HEK293 (cell line): ENCODE results near the gene PDE11A.

Experiments used
- CTCF ChIA-PET: fragments of 350-600 bp; formaldehyde crosslinking; extraction: SDS; loops from one replicate; lab custom pipeline; 2021; ENCODE audit warnings: antibody characterized with exemption; lab: Yijun Ruan, JAX
- POLR2A ChIA-PET: fragments of 300-600 bp; formaldehyde crosslinking; extraction: SDS; loops from one replicate; lab custom pipeline; 2020; ENCODE audit warnings: antibody characterized with exemption, inconsistent platforms; lab: Yijun Ruan, JAX
- H3K27ac ChIP-seq: fragments of 200-500 bp; sonication (Bioruptor generic); 2 replicates; pipeline ENCODE4 v1.5.1; 2014; ENCODE audit warnings: low read depth, low read length, control low read depth, inconsistent platforms; ENCODE audit errors: extremely low read depth
- H3K36me3 ChIP-seq, 2 experiments: fragments of 200-500 bp in 1 of 2; sonication (Bioruptor generic) in 1 of 2; 1 replicate in 1 of 2; 2 replicates in 1 of 2; pipeline ENCODE4 v1.5.1; 2014 to 2017; ENCODE audit warnings: inconsistent platforms in 2 of 2, low read length in 2 of 2; ENCODE audit not compliant: control insufficient read depth in 2 of 2, insufficient read depth in 1 of 2
- H3K4me1 ChIP-seq: fragments of 200-500 bp; sonication (Bioruptor generic); 2 replicates; pipeline ENCODE4 v1.5.1; 2014; ENCODE audit warnings: mild to moderate bottlenecking, low read length, inconsistent platforms; ENCODE audit not compliant: control insufficient read depth, insufficient read depth
- H3K4me3 ChIP-seq: 2 replicates; pipeline ENCODE4 v1.5.1; 2011; ENCODE audit warnings: low read depth, mild to moderate bottlenecking, control low read depth, low read length, moderate library complexity
- H3K9me3 ChIP-seq: fragments of 200-500 bp; sonication (Bioruptor generic); 2 replicates; pipeline ENCODE4 v1.5.1; 2014; ENCODE audit warnings: low read depth, low read length, inconsistent platforms; ENCODE audit not compliant: control insufficient read depth, insufficient read depth
- MEIS1 ChIP-seq: sonication (generic); formaldehyde crosslinking; IDR thresholded peaks from 2 replicates; pipeline ENCODE4 v1.8.1; 2022; ENCODE audit warnings: missing genetic modification reagents, mild to moderate bottlenecking, borderline replicate concordance
- PRDM1 ChIP-seq: fragments of 450-650 bp; formaldehyde crosslinking; IDR thresholded peaks from 2 replicates; pipeline ENCODE4; 2016; ENCODE audit warnings: missing biosample characterization, missing genetic modification characterization
- PRDM2 ChIP-seq: fragments of 450-650 bp; formaldehyde crosslinking; IDR thresholded peaks from 2 replicates; pipeline ENCODE4 v1.5.1; 2016; ENCODE audit warnings: missing biosample characterization, missing genetic modification characterization, borderline replicate concordance
- SP7 ChIP-seq: fragments of 450-650 bp; formaldehyde crosslinking; IDR thresholded peaks from 2 replicates; pipeline ENCODE4 v1.5.1; 2016; ENCODE audit warnings: missing biosample characterization, missing genetic modification characterization
- ZNF138 ChIP-seq: fragments of 450-650 bp; formaldehyde crosslinking; IDR thresholded peaks from 2 replicates; pipeline ENCODE4 v1.5.1; 2016; ENCODE audit warnings: missing biosample characterization, missing genetic modification characterization, borderline replicate concordance
- ZNF24 ChIP-seq: fragments of 450-650 bp; formaldehyde crosslinking; IDR thresholded peaks from 2 replicates; pipeline ENCODE4 v1.5.1; 2016; ENCODE audit warnings: missing biosample characterization, missing genetic modification characterization
- ZNF302 ChIP-seq: fragments of 450-650 bp; formaldehyde crosslinking; IDR thresholded peaks from 2 replicates; pipeline ENCODE4 v1.5.1; 2016; ENCODE audit warnings: missing biosample characterization, missing genetic modification characterization, low read depth
- ZNF394 ChIP-seq: fragments of 450-650 bp; formaldehyde crosslinking; IDR thresholded peaks from 2 replicates; pipeline ENCODE4 v1.5.1; 2016; ENCODE audit warnings: missing biosample characterization, missing genetic modification characterization, mild to moderate bottlenecking, moderate library complexity, borderline replicate concordance
- ZNF404 ChIP-seq: fragments of 450-650 bp; formaldehyde crosslinking; IDR thresholded peaks from 2 replicates; pipeline ENCODE4 v1.5.1; 2017; ENCODE audit warnings: missing biosample characterization, missing genetic modification characterization
- ZNF423 ChIP-seq: fragments of 450-650 bp; formaldehyde crosslinking; IDR thresholded peaks from 2 replicates; pipeline ENCODE4 v1.5.1; 2016; ENCODE audit warnings: missing biosample characterization, missing genetic modification characterization
- ZNF510 ChIP-seq: fragments of 450-650 bp; formaldehyde crosslinking; IDR thresholded peaks from 2 replicates; pipeline ENCODE4 v1.5.1; 2018; ENCODE audit warnings: mild to moderate bottlenecking, missing genetic modification characterization, missing biosample characterization; ENCODE audit not compliant: insufficient replicate concordance
- ZNF518A ChIP-seq: fragments of 450-650 bp; formaldehyde crosslinking; conservative IDR thresholded peaks from 2 replicates; pipeline ENCODE4 v1.5.1; 2016; ENCODE audit warnings: low read depth, missing biosample characterization, missing genetic modification characterization
- ZNF549 ChIP-seq: fragments of 450-650 bp; IDR thresholded peaks from 2 replicates; pipeline ENCODE4 v1.5.1; 2018; ENCODE audit warnings: missing biosample characterization, missing genetic modification characterization, mild to moderate bottlenecking, inconsistent platforms, moderate library complexity
- ZNF571 ChIP-seq: fragments of 450-650 bp; formaldehyde crosslinking; IDR thresholded peaks from 2 replicates; pipeline ENCODE4 v1.5.0; 2017; ENCODE audit warnings: missing biosample characterization, missing genetic modification characterization
- ZNF664 ChIP-seq: fragments of 450-650 bp; formaldehyde crosslinking; IDR thresholded peaks from 2 replicates; pipeline ENCODE4 v1.5.1; 2016; ENCODE audit warnings: missing biosample characterization, missing genetic modification characterization
- ZNF677 ChIP-seq: fragments of 450-650 bp; IDR thresholded peaks from 2 replicates; pipeline ENCODE4 v1.5.0; 2018; ENCODE audit warnings: missing biosample characterization, mild to moderate bottlenecking, missing genetic modification characterization, moderate library complexity
- ZNF704 ChIP-seq: fragments of 450-650 bp; formaldehyde crosslinking; IDR thresholded peaks from 2 replicates; pipeline ENCODE4 v1.5.1; 2016; ENCODE audit warnings: missing biosample characterization, missing genetic modification characterization
- ZNF707 ChIP-seq: fragments of 450-650 bp; formaldehyde crosslinking; IDR thresholded peaks from 2 replicates; pipeline ENCODE4 v1.5.1; 2016; ENCODE audit warnings: missing biosample characterization, missing genetic modification characterization
- ZNF776 ChIP-seq: fragments of 450-650 bp; formaldehyde crosslinking; IDR thresholded peaks from 2 replicates; pipeline ENCODE4 v1.5.0; 2017; ENCODE audit warnings: missing biosample characterization, missing genetic modification characterization, borderline replicate concordance
- ZSCAN5A ChIP-seq: fragments of 450-650 bp; formaldehyde crosslinking; IDR thresholded peaks from 2 replicates; pipeline ENCODE4 v1.5.1; 2016; ENCODE audit warnings: missing biosample characterization, missing genetic modification characterization

Gene PDE11A

GRCh38 chr2:177883177-177883576 lies 189.4 kb downstream of the PDE11A start (continued):
- no peak for TF ChIP-seq ZNF510 (tag by site-specific recombination)
- TF ChIP-seq ZNF776 (tag by site-specific recombination): no peak
- no peak for TF ChIP-seq ZNF664 (tag by site-specific recombination)
- TF ChIP-seq ZNF707: no peak
- no peak for TF ChIP-seq ZNF24 (tag by site-specific recombination)

- Histone ChIP-seq H3K36me3 (no peaks in the 10 kb centered on the region), H3K4me1 (no peaks in the 10 kb centered on the region), H3K4me3 (no peak overlapping the region), H3K9me3 (no peaks in the 10 kb centered on the region), H3K27ac (no peak overlapping the region)
- ChIA-PET CTCF (no interaction called here), POLR2A (no interaction called here)
- TF ChIP-seq PRDM1 (tag by site-specific recombination) (no peak), SP7 (tag by site-specific recombination) (no peak)
These were observed 190.1 kb downstream of the PDE11A start for GRCh38 chr2:177882501-177882900.

GRCh38 chr2:177881921-177882320 lies 190.7 kb downstream of the PDE11A start:
- CTCF ChIA-PET: no interaction called here
- POLR2A ChIA-PET: no interaction called here
- Histone ChIP-seq H3K27ac (no peak overlapping the region), H3K9me3 (no peaks in the 10 kb centered on the region), H3K4me3 (no peak overlapping the region), H3K4me1 (no peaks in the 10 kb centered on the region), H3K36me3 (no peaks in the 10 kb centered on the region)
- TF ChIP-seq ZNF549 (tag by site-specific recombination): no peak
- no peak for TF ChIP-seq ZNF518A (tag by site-specific recombination)
- no peak for TF ChIP-seq ZNF302 (tag by site-specific recombination)
- no peak for TF ChIP-seq ZSCAN5A (tag by site-specific recombination)
- no peak for TF ChIP-seq ZNF404 (tag by site-specific recombination)
- TF ChIP-seq ZNF677 (tag by site-specific recombination): no peak
- no peak for TF ChIP-seq ZNF571 (tag by site-specific recombination)
- no peak for TF ChIP-seq ZNF423 (tag by site-specific recombination)
- TF ChIP-seq MEIS1 (CRISPR knock-in tag): no peak
- no peak for TF ChIP-seq ZNF394 (tag by site-specific recombination)
- TF ChIP-seq ZNF138 (tag by site-specific recombination): no peak
- no peak for TF ChIP-seq PRDM2 (tag by site-specific recombination)
- TF ChIP-seq ZNF664 (tag by site-specific recombination): no peak
- TF ChIP-seq ZNF704 (tag by site-specific recombination): no peak
